Neural progenitor cell (in vitro differentiated cells): Measurements from ENCODE around the gene DOCK4.

Source experiments
- CTCF ChIP-seq: fragments of 200-600 bp; sonication (generic); IDR thresholded peaks from 2 replicates; pipeline ENCODE4 v1.5.1; 2017; ENCODE audit warnings: antibody characterized with exemption, mild to moderate bottlenecking
- EZH2 ChIP-seq: fragments of 200-600 bp; sonication (generic); IDR thresholded peaks from 2 replicates; pipeline ENCODE4 v1.6.1; 2017; ENCODE audit warnings: antibody characterized with exemption, mild to moderate bottlenecking, moderate library complexity
- EZH2phosphoT487 ChIP-seq: fragments of 200-600 bp; sonication (generic); IDR thresholded peaks from 2 replicates; pipeline ENCODE4 v1.6.1; 2017; ENCODE audit warnings: antibody characterized with exemption

GRCh38 chr7:111801277-111801676, 404.9 kb downstream of the DOCK4 start:
- TF ChIP-seq EZH2phosphoT487 = no peak
- no peak for TF ChIP-seq EZH2
- TF ChIP-seq CTCF = no peak
